PC-3 (cell line): ENCODE data around the gene CASP8. TPM values are rescaled to one million over a fixed set of nuclear protein-coding genes. Genes with fewer than 3 reads are reported as not detected.

Experiments used
- ATAC-seq: fragments of 200-7000 bp; cut with Tn5 transposase; 2 replicates; pipeline ENCODE4 v1.9.1; 2020; ENCODE audit warnings: mild to moderate bottlenecking, moderate library complexity
- Bru-seq: library from RNA; stranded (reverse); fragments of 400-500 nt; gene quantifications from one replicate; lab custom pipeline; 2021; lab: Mats Ljungman, UMichigan
- BruChase-seq, 2 experiments: library from RNA; stranded (reverse); fragments of 400-500 nt; gene quantifications; one replicate each; lab custom pipeline; 2021; lab: Mats Ljungman, UMichigan
- BruUV-seq: library from RNA; stranded (reverse); fragments of 400-500 nt; replicated peaks from 2 replicates; lab custom pipeline; 2021; lab: Mats Ljungman, UMichigan
- CTCF ChIA-PET: fragments of 300-600 bp; sonication (Branson Sonifier 250); formaldehyde crosslinking; loops from one replicate; lab custom pipeline; 2022; ENCODE audit warnings: antibody characterized with exemption; lab: Charles Lee
- POLR2A ChIA-PET: fragments of 300-600 bp; sonication (Branson Sonifier 250); formaldehyde crosslinking; loops from one replicate; lab custom pipeline; 2022; ENCODE audit warnings: antibody characterized with exemption; ENCODE audit not compliant: unreplicated experiment; lab: Charles Lee
- DNase-seq: peaks from one replicate; pipeline ENCODE4 v3.0.0-alpha.2; 2015
- H2AFZ ChIP-seq: fragments of 300-600 bp; sonication (generic); 2 replicates; pipeline ENCODE4 v1.6.0; 2016; ENCODE audit warnings: antibody characterized with exemption, low read length
- H3F3A ChIP-seq: fragments of 300-600 bp; sonication (generic); one replicate; pipeline ENCODE4 v1.6.0; 2017; ENCODE audit warnings: antibody characterized with exemption, low read length, control low read depth, mild to moderate bottlenecking; ENCODE audit not compliant: unreplicated experiment
- H3K27ac ChIP-seq: fragments of 300-600 bp; sonication (generic); 2 replicates; pipeline ENCODE4 v1.5.1; 2016; ENCODE audit warnings: mild to moderate bottlenecking, low read length
- H3K27me3 ChIP-seq: fragments of 300-600 bp; sonication (generic); 2 replicates; pipeline ENCODE4 v1.6.1; 2016; ENCODE audit warnings: low read length, mixed read lengths
- H3K36me3 ChIP-seq: fragments of 300-600 bp; sonication (generic); 2 replicates; pipeline ENCODE4 v1.6.1; 2016; ENCODE audit warnings: low read depth, mixed run types, low read length, mixed read lengths
- H3K4me1 ChIP-seq: fragments of 300-600 bp; sonication (generic); 2 replicates; pipeline ENCODE4 v1.5.1; 2016; ENCODE audit warnings: low read length; ENCODE audit not compliant: insufficient read depth
- H3K4me2 ChIP-seq: fragments of 300-600 bp; sonication (generic); 2 replicates; pipeline ENCODE4 v1.6.0; 2016; ENCODE audit warnings: low read length
- H3K4me3 ChIP-seq: fragments of 300-600 bp; sonication (generic); 2 replicates; pipeline ENCODE4 v1.5.1; 2016; ENCODE audit warnings: mild to moderate bottlenecking, low read length, mixed read lengths
- H3K79me2 ChIP-seq: fragments of 300-600 bp; sonication (generic); 2 replicates; pipeline ENCODE4 v1.6.1; 2017; ENCODE audit warnings: low read length, mixed read lengths
- H3K9ac ChIP-seq: fragments of 300-600 bp; sonication (generic); 2 replicates; pipeline ENCODE4 v1.6.0; 2016; ENCODE audit warnings: mild to moderate bottlenecking, low read length
- H3K9me2 ChIP-seq: fragments of 300-600 bp; sonication (generic); replicated peaks from 2 replicates; pipeline ENCODE4 v1.6.1; 2016; ENCODE audit warnings: mixed run types, low read length, mixed read lengths
- H3K9me3 ChIP-seq: fragments of 300-600 bp; sonication (generic); 2 replicates; pipeline ENCODE4 v1.6.1; 2016; ENCODE audit warnings: low read length, mixed read lengths
- H4K20me1 ChIP-seq: fragments of 300-600 bp; sonication (generic); 2 replicates; pipeline ENCODE4 v1.6.1; 2016; ENCODE audit warnings: low read length, mixed read lengths
- EZH2 ChIP-seq: fragments of 300-600 bp; sonication (generic); IDR thresholded peaks from one replicate; pipeline ENCODE4 v1.6.1; 2017; ENCODE audit warnings: antibody characterized with exemption, mild to moderate bottlenecking, low read length; ENCODE audit not compliant: unreplicated experiment
- EZH2phosphoT487 ChIP-seq: fragments of 300-600 bp; sonication (generic); IDR thresholded peaks from 2 replicates; pipeline ENCODE4 v1.6.1; 2018; ENCODE audit warnings: mild to moderate bottlenecking, antibody characterized with exemption, low read length, borderline replicate concordance
- intact Hi-C: fragments of 100-400 bp; cut with micrococcal nuclease; formaldehyde crosslinking; loops from 2 replicates; pipeline ENCODE4 v1.9.0; 2023
- long read RNA-seq: library from polyadenylated mRNA; unstranded; transcript quantifications from one replicate; pipeline ENCODE4 v2.0.0, GENCODE V29; 2021; ENCODE audit not compliant: unreplicated experiment
- total RNA-seq: library from RNA; depleted of rRNA; stranded (reverse); fragments of >200 nt; gene quantifications from 2 replicates; pipeline ENCODE4 v1.2.3, GENCODE V29; 2014; rRNA removed
- TF ChIP-seq, protein P1 (sequence below): fragments of 300-600 bp; sonication (generic); conservative IDR thresholded peaks from 2 replicates; pipeline ENCODE4 v1.5.1; 2017; ENCODE audit warnings: antibody characterized with exemption, low read depth, mild to moderate bottlenecking, low read length

CASP8 gene
- total RNA-seq (22.2 and 29.4 TPM in 2 replicates), Bru-seq, nascent RNA (percentile 71 among the genes with signal in this experiment), BruChase-seq, experiment 1, labeled RNA remaining after a 6-hour chase (percentile 68 among the genes with signal in this experiment), BruChase-seq, experiment 2, labeled RNA remaining after a 2-hour chase (percentile 70 among the genes with signal in this experiment)
- long read RNA-seq, partial matches to known transcripts: 2 of 43 reads
- long read RNA-seq, other reads (novel, unspliced or antisense): 36 of 43 reads

DNA sequence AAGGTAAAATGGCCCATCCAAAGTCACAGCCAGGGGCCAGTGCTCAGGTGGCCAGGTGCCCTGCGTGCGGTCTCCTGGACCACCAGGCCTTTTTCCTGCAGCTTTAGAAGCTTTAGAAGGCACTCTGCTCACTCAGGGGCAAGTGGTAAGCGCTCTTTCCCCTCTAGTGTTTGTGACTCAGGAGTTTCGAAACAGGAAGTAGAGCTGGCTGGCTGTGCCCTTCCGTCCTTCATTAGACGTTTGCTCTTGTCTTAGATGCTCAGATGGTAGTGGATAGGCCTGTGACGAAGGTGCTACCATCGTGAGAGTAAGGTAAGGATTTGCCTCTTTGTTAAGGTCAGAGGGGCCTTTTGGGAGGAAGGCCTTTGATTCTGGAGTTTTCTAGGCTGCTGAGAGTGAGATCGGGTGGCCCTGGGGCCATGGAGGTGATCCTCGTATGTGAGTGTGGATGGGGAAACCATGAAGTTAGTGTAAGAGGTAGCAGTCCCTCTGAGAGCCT lies at the start of gene CASP8:
TSS of gene CASP8 (plus strand) at position 235 of the 499 bp plus-strand sequence. CDS start 5,951 bp downstream, outside the sequence.
- POLR2A ChIA-PET: no interaction called here
- Histone ChIP-seq H3K4me1 (peaks cover 30% of the 10 kb centered on the region), H3F3A (no peaks in the 10 kb centered on the region), H3K27me3 (no peaks in the 10 kb centered on the region), H3K9ac (no peak within 1 kb of the TSS), H3K27ac (no peak within 1 kb of the TSS), H4K20me1 (no peaks in the 10 kb centered on the region), H3K79me2 (peaks cover 53% of the 10 kb centered on the region), H2AFZ (no peak within 1 kb of the TSS), H3K9me3 (no peaks in the 10 kb centered on the region), H3K4me2 (peak within 1 kb of the TSS; percentile 86), H3K4me3 (peak within 1 kb of the TSS; percentile 81; the same call in 1 of the 2 replicates), H3K36me3 (no peaks in the 10 kb centered on the region), H3K9me2 (no peaks in the 10 kb centered on the region)
- peak; percentile 35 for DNase-seq
- no peak for ATAC-seq
- no TSS peak for BruUV-seq
- intact Hi-C loops: no loop called here
- TF ChIP-seq EZH2 (no peak), EZH2phosphoT487 (no peak)
- TF ChIP-seq, protein P1, sequence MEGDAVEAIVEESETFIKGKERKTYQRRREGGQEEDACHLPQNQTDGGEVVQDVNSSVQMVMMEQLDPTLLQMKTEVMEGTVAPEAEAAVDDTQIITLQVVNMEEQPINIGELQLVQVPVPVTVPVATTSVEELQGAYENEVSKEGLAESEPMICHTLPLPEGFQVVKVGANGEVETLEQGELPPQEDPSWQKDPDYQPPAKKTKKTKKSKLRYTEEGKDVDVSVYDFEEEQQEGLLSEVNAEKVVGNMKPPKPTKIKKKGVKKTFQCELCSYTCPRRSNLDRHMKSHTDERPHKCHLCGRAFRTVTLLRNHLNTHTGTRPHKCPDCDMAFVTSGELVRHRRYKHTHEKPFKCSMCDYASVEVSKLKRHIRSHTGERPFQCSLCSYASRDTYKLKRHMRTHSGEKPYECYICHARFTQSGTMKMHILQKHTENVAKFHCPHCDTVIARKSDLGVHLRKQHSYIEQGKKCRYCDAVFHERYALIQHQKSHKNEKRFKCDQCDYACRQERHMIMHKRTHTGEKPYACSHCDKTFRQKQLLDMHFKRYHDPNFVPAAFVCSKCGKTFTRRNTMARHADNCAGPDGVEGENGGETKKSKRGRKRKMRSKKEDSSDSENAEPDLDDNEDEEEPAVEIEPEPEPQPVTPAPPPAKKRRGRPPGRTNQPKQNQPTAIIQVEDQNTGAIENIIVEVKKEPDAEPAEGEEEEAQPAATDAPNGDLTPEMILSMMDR: no peak
- CTCF ChIA-PET: no interaction called here

GRCh38 chr2:201215963-201216362 lies 44.4 kb upstream of the CASP8 start:
- no peak overlapping the region for H3K9ac ChIP-seq
- no peak overlapping the region for H2AFZ ChIP-seq
- H3K36me3 ChIP-seq: no peaks in the 10 kb centered on the region
- no peak for DNase-seq
- no peaks in the 10 kb centered on the region for H3K79me2 ChIP-seq
- H3K4me1 ChIP-seq: peaks cover 7% of the 10 kb centered on the region; the same call in 1 of the 2 replicates
- H3K4me2 ChIP-seq: no peak overlapping the region
- H3K27me3 ChIP-seq: no peaks in the 10 kb centered on the region
- H3F3A ChIP-seq: no peaks in the 10 kb centered on the region
- no TSS peak for BruUV-seq
- H3K27ac ChIP-seq: no peak overlapping the region
- ChIA-PET POLR2A (no interaction called here), CTCF (no interaction called here)
- intact Hi-C loops: no loop called here
- TF ChIP-seq, protein P1: no peak
- TF ChIP-seq EZH2 (no peak), EZH2phosphoT487 (no peak)
- no peaks in the 10 kb centered on the region for H4K20me1 ChIP-seq
- no peaks in the 10 kb centered on the region for H3K9me2 ChIP-seq
- H3K4me3 ChIP-seq: no peak overlapping the region
- ATAC-seq: no peak
- H3K9me3 ChIP-seq: no peaks in the 10 kb centered on the region

DNA sequence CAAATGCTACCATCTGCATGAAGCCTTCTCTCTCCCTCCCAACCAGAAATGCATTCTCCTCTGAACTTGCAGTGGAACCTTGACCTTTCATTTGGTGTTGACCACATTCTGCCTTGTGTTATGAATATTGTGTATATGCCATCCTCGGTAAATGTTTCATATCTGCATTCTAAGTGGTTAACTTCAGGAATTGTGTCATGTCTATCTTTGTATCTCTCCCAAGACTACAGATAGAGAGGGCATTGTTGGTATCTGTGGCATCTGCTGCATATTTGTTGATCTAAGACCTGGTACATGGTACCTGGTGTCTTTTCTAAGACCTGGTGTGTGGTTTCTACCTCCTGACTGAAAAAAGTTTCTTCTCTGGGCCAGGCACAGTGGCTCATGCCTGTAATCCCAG lies 43.4 kb upstream of the CASP8 start:
- Histone ChIP-seq H3K9me3 (no peaks in the 10 kb centered on the region), H3K4me3 (no peak overlapping the region), H3F3A (no peaks in the 10 kb centered on the region), H3K27ac (no peak overlapping the region), H3K36me3 (no peaks in the 10 kb centered on the region), H3K4me1 (peaks cover 7% of the 10 kb centered on the region; the same call in 1 of the 2 replicates), H4K20me1 (no peaks in the 10 kb centered on the region), H3K27me3 (no peaks in the 10 kb centered on the region), H3K9me2 (no peaks in the 10 kb centered on the region), H3K9ac (no peak overlapping the region), H3K79me2 (no peaks in the 10 kb centered on the region), H3K4me2 (no peak overlapping the region), H2AFZ (no peak overlapping the region)
- POLR2A ChIA-PET: no interaction called here
- ATAC-seq (no peak), DNase-seq (no peak)
- TF ChIP-seq, protein P1: no peak
- TF ChIP-seq EZH2phosphoT487 (no peak), EZH2 (no peak)
- BruUV-seq: no TSS peak
- CTCF ChIA-PET: no interaction called here
- intact Hi-C loops: no loop called here
